GM19238 (cell line): ENCODE results near the gene VASH1.
A peak's percentile ranks its signal among the peaks of the same experiment; 100 is the strongest.

Experiments
- DNase-seq: peaks from one replicate; pipeline ENCODE4 v3.0.0; 2011; ENCODE audit warnings: low spot score; ENCODE audit not compliant: insufficient read length

VASH1 gene

DNA sequence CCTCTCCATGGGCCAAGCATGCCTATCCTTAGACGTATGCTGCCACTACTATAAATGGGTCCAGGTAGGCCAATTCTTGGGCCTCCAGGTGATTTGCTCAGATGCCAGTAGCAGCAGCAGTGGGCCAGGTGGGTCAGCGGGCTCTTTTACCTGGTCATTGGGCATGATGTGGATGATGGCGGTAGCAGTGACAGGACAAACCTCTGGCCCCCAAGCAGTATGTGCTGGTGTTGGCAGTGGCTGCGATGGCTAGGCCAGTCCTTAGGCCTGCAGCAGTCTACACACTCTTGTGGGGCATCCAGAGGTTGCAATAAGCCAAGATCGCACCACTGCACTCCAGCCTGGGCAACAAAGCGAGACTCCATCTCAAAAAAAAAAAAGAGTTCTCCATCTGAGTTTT, 19.1 kb upstream of the VASH1 start:
- DNase-seq, result no peak

- no peak for DNase-seq
Measured at GRCh38 chr14:76742966-76743365, 18.3 kb upstream of the VASH1 start.

GRCh38 chr14:76752744-76753143, 8.5 kb upstream of the VASH1 start:
- no peak for DNase-seq

DNA sequence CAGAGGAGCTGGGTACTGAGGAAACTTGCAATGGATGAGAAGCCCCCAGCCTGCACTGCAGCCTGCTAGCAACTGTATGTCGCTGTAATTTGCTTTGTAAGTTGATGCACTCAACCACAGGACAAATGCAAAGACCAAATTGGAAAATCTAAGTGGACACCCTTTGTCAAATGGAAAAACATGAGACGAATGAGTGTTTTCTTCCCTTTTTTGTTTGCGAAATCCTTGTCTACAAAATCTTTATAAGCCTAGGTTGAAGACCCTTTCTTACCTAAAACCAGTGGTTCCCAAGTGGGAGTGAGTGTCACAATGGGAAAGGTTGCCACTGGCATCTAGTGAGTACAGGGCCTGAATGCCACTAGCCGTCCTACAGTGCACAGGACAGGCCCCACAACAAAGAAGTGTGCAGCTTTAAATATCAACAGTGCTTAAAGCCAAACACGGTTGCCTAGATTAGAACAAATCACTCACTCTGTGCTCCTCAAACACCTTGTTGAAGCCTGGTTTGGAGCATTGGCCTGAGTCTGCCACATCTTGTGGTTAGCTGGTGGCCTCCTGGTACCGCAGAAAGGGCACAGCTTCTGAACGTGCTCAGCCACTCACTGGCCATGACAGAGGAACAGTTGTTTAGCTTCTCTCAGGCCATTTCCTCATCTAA, 7.6 kb upstream of the VASH1 start:
- no peak for DNase-seq

DNA sequence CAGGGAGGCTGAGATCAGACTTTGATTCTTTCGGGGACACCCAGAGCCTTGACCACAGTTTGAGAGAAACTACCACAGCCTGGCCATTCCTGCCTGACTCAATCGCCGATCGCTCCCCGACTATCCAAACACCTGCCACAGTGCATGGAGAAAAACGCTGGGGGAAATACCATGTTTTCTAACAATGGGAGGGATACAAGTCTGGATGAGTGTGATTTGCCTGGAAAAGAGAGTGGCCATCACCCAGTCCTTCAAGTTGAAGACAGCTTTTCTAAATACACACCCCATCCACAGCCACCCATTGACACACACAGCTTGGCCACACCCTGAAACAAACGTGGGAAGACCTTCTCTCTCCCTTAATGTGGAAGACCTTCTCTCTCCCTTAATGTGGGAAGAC, 6.7 kb upstream of the VASH1 start:
- DNase-seq, result no peak

DNA sequence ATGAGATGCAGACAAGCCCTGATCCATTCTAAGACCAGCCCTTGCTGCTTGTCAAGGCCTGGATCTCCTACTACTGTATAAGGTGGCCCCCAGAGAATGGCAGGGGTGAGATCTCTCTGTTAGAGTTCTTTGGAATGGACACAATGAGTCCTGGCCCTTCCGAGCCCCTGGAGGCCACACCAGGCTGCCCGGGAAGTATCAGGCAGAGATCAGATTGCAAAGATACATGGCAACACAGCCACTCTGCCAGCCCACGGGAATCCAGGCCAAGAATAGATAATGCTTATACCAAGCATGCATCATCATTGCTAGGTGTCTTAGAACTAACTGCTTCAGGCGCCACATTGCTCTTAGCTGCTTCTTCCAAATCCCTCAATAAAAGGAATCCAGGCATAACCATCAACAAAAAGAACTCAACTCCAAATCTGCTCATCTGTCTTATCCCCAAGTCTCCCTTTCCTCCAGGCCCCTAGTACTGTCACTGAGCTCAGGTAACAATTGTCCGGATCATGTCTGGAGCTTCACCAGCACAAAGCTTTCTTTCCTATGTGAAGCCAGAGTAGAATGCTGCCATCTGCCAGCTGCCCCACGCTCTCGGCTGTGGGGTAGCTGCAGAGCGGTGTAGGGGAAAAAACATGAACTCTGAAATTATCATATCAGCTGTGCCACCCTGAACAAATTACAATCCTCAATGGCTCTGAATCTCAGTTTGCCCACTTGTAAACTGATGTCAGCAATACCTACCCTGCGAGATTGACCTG, 5.5 kb upstream of the VASH1 start:
- DNase-seq, result no peak

DNA sequence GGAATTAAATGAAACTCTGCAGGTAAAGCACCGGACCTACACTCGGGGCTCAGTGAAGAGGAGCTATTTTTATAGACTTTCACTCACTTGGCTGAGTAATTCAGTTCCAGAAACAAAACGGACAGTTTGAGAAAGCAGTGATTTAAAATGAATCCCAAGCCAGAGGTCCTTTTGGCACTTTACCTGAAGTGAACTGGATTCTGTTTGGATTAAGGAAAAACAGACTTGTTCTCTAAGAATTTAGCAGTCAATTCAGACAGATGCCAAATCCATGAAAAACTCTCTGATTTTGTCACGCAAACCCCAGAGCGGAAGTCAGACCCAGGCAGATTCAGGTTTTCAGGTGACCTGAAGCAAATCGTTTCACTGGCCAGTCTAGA, 4.9 kb upstream of the VASH1 start:
- DNase-seq, result no peak

- no peak for DNase-seq
Measured at GRCh38 chr14:76759589-76759988, 1.7 kb upstream of the VASH1 start.

DNA sequence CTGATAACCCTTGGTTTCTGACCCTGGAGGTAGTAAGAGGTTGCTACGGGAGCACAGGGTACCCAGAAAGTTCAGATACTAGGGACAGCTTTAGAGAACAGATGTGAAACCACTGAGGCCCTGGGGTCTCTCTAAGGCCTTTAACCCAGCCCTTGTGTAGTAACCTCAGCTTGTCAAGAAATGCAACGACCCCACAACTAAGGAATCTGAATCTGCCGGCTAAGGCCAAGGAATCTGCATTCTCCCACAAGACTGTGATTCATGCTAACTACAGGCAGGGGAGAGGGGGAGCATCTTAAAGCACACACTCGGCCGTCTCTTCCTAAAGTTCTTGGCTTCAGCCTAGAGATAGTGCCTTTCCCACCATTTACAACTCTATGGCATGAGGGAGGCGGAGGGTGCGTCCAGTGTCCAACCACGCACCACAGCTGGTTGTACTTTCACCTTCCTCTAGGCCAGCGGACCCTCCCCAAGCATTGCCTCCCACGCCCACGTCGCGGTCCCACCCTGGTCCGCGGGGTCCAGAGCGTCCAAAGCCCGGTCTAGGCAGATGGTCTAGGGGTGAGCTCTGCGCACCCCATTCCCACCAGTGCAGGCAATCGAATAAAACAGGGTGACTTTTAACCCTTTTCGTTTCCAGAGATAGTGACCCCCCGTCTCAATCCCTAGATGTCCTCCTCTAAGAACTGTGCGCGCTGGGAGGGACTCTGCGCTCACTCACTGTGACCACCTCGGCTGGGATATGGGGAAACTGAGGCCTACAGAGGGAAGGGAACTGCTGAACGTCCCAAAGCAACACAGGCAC, 735 bp upstream of the VASH1 start:
- DNase-seq, result no peak

DNA sequence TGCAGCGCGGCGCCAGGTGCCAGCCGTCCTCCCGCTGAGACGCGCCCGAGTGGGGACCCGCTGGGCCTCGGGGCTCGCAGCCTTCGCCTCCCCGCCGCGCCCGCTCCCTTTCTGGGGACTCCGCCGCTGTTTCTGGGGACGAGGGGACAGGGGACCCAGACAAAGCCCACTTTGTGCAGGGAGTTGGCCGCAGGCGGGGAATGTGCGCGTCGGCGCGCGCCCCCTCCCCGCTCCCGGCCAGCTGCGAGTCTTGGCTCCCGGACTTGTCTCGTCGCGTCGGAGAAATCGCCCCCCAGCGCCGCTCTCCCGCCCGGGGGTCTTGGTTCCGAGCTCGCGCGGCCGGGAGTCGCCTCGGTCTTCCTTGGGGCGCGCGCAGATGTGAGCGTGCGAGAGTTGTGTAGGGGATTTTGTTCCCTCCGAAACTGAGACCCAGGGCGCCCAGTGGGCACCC, 717 bp downstream of the VASH1 start:
- DNase-seq, result no peak

DNA sequence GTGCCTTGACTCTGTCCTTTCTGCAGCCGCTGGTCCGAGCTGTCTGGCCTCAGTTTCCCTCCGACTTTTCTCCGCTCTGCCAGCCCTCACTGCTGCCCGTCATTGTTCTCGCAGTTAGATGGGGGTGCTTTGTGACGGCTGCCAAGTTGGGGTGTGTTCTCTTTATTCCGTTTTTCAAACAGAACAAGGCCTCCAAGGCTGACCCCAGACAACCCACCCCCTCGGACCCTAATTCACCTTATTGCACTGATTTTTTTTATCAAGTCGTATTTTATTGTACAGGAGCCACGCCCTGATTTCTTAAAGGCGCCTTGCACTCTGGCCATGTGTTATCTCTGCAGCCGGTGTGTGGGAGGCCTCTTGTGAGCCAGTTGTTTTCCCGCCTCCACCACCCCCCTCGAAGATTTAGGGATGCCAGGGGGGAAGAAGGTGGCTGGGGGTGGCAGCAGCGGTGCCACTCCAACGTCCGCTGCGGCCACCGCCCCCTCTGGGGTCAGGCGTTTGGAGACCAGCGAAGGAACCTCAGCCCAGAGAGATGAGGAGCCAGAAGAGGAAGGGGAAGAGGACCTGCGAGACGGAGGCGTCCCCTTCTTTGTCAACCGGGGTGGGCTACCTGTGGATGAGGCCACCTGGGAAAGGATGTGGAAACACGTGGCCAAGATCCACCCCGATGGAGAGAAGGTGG, 1.3 kb downstream of the VASH1 start:
- no peak for DNase-seq

DNA sequence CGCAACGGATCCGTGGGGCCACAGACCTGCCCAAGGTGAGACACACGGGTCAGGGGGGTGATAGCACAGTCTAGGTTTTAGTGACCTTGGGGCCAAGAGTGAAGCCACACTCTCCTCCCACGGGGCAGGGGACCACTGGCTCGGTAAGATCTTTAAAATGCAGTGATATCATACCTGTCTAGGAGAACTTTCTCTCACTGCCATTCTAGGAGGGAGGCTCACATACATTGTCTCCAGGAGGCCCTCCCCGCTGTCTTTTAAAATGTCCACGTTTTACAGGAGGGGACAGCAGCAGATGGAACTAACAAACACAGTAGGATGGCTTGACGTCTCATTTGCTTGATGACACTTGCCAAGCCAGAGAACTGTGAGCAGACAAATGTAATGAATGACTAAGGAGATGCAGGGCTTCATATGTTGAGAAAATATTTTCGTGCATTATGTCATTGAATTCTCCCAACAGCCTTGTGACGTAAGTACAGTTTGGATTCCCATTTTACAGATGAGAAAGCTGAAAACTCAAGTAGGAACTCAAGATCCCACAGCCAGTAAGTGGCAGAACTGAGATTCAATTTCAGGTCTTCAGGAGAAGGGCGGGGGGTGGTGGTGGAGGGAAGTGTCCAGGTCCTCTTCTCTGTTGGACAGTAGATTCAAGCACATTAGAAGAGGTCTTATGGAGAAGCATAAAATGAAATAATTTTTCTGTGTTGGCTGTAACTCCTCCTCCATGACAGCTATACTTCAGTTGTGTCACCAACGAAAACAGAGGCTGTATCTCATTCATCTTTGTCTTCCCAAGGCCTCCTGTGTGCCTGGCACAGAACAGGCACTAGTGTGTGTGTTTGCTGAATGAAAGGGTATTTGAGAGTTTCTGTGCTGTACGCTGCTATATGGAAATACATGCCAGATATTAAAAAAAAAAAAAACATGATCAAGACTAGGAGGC, 2.1 kb downstream of the VASH1 start:
- DNase-seq, result no peak

GRCh38 chr14:76765461-76765931, 4.2 kb downstream of the VASH1 start:
- no peak for DNase-seq

GRCh38 chr14:76767681-76768656, 6.7 kb downstream of the VASH1 start:
- peak; percentile 78 for DNase-seq

DNA sequence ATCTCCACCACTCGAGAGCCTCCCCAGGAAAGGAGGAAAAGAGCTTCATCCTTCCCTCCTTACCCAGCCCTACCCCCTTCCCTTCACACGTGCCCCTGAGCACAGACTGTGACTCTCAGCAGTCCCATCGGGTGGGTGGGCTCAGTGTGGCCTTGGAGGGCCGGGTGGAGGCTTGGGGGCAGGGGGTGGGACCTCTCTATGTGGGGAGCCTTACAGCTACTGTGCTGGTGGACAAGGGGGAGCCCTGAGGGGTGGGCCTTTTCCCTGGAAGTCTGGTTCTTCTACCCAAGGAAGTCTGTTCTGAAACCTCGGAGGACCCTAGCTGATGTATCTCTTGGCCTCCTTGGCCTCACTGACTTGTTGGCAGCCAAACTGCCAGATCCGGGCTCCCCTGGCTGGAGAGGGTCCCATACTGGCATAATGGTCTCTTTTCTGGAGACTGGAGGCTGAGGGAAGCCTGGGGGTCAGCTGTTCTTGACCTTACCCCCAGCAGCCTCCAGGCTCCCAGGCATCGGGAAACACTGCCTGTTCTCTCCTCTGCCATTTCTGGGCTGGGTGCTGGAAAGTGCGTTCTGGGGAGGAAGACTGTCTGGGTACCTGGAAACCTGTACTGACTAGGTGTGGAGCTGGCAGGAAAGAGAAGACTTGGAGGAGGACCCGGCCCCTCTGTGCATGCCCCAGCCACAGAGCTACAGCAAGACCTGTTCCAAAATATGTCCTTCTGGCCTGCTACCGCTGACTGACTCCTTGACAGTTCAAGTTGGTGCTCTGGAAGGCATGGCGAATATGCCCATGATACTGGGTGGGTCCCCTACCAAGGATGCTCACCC, 7.6 kb downstream of the VASH1 start:
- DNase-seq, result no peak

GRCh38 chr14:76769636-76770292, 8.5 kb downstream of the VASH1 start:
- no peak for DNase-seq

- DNase-seq, result no peak
Measured at GRCh38 chr14:76770521-76771436, 9.5 kb downstream of the VASH1 start.
